Activated naive CD8-positive, alpha-beta T cell treated with anti-CD3 and anti-CD28 coated beads for 36 hours (primary cell): ENCODE data around the gene UBE2L3. TPM values are rescaled to one million over a fixed set of nuclear protein-coding genes. Genes with fewer than 3 reads are reported as not detected.
"Not testable (repeated sequence)": the region's sequence is repeated elsewhere in the genome, so short reads cannot be mapped to it uniquely, and the experiment has no call there.

ENCODE experiments used
- DNase-seq: peaks from one replicate; pipeline ENCODE4 v3.0.0; 2021
- H3K27ac Mint-ChIP-seq: one replicate; pipeline ENCODE4 v1.8.0; 2022; ENCODE audit warnings: mild to moderate bottlenecking, moderate library complexity, mixed read lengths
- H3K27me3 Mint-ChIP-seq: one replicate; pipeline ENCODE4 v1.8.0; 2022; ENCODE audit warnings: mild to moderate bottlenecking, mixed read lengths
- H3K36me3 Mint-ChIP-seq: one replicate; pipeline ENCODE4 v1.8.0; 2021; ENCODE audit warnings: mild to moderate bottlenecking, mixed read lengths
- H3K4me1 Mint-ChIP-seq: one replicate; pipeline ENCODE4 v1.8.0; 2021; ENCODE audit warnings: mixed read lengths
- H3K4me3 Mint-ChIP-seq: one replicate; pipeline ENCODE4 v1.8.0; 2022; ENCODE audit warnings: mild to moderate bottlenecking, moderate library complexity, mixed read lengths
- H3K9me3 Mint-ChIP-seq: one replicate; pipeline ENCODE4 v1.8.0; 2022; ENCODE audit warnings: mixed read lengths
- total RNA-seq, 2 experiments: library from RNA; stranded (reverse); gene quantifications; one replicate each; pipeline ENCODE4 v1.2.3, GENCODE V29; 2021

The UBE2L3 gene
- total RNA-seq, 2 experiments from 2014 or later: 70.0 to 72.9 TPM

DNA sequence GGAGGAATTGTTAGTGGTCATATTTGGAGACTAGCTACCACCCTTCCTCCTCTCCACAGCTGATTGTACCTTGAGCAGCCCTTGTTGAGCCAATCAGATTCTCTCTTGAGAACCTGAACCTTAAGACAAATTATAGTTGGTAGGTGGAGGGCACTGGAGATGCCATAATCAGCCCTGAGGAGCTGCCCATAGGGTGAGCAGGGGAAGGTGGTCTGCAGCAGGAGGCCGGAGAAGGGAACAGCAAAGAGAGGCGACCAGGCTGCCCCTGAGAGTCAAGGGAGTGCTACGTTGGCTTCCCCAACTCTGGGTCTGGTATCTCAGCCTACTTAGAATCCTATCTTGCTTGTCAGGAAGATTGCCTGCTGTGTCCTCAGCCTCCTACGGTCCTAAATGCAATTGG lies 71.8 kb downstream of the UBE2L3 start:
- Mint-ChIP-seq H3K27me3 (no peaks in the 10 kb centered on the region), H3K9me3 (no peaks in the 10 kb centered on the region), H3K4me3 (no peak overlapping the region), H3K27ac (no peak overlapping the region), H3K36me3 (peaks cover 10% of the 10 kb centered on the region), H3K4me1 (peaks cover 19% of the 10 kb centered on the region)
- no peak for DNase-seq

DNA sequence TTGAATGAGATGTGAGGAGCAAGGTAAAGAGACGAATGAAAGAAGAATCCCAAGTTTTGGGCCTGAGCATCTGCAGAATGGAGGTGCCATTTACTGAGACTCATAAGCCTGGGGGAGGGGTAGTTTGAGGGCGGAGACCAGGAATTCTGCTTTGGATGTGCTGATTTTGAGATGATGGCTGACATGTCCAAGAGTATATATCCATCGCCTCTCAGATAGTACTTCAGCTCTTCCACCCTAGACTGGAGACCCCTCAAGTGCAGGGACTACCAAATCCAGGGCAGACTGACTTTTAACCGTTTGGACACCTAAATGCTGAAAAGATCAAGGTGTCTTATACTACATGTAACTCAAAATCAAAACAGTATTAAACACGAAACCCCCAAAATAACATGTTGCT lies 73.3 kb downstream of the UBE2L3 start:
- peaks cover 19% of the 10 kb centered on the region for H3K4me1 Mint-ChIP-seq
- no peaks in the 10 kb centered on the region for H3K9me3 Mint-ChIP-seq
- no peak overlapping the region for H3K4me3 Mint-ChIP-seq
- no peaks in the 10 kb centered on the region for H3K27me3 Mint-ChIP-seq
- H3K36me3 Mint-ChIP-seq: peaks cover 14% of the 10 kb centered on the region
- no peak overlapping the region for H3K27ac Mint-ChIP-seq
- no peak for DNase-seq

GRCh38 chr22:21641417-21641788 lies 73.9 kb downstream of the UBE2L3 start:
- H3K27ac Mint-ChIP-seq: no peak overlapping the region
- H3K36me3 Mint-ChIP-seq: peaks cover 16% of the 10 kb centered on the region
- H3K4me1 Mint-ChIP-seq: peaks cover 23% of the 10 kb centered on the region
- H3K4me3 Mint-ChIP-seq: peak overlapping the region; percentile 77
- no peak for DNase-seq
- H3K27me3 Mint-ChIP-seq: no peaks in the 10 kb centered on the region
- no peaks in the 10 kb centered on the region for H3K9me3 Mint-ChIP-seq

- peak within 1 kb of the TSS; percentile 70 for H3K27ac Mint-ChIP-seq
- H3K9me3 Mint-ChIP-seq: no peaks in the 10 kb centered on the region
- H3K36me3 Mint-ChIP-seq: peaks cover 21% of the 10 kb centered on the region
- peak within 1 kb of the TSS; percentile 77 for H3K4me3 Mint-ChIP-seq
- DNase-seq: peak; percentile 99
- H3K27me3 Mint-ChIP-seq: no peaks in the 10 kb centered on the region
- peaks cover 26% of the 10 kb centered on the region for H3K4me1 Mint-ChIP-seq
These were observed 74.5 kb downstream of the UBE2L3 start, which contains the start of gene SDF2L1 for GRCh38 chr22:21641789-21642583. Gene SDF2L1 (plus strand): TSS chr22:21642302. CDS start chr22:21642337, 35 bp downstream.

GRCh38 chr22:21642584-21643448 lies 75.3 kb downstream of the UBE2L3 start:
- Mint-ChIP-seq H3K9me3 (no peaks in the 10 kb centered on the region), H3K27me3 (no peaks in the 10 kb centered on the region), H3K27ac (peak overlapping the region; percentile 70), H3K4me3 (peak overlapping the region; percentile 77), H3K36me3 (peaks cover 22% of the 10 kb centered on the region), H3K4me1 (peaks cover 26% of the 10 kb centered on the region)
- peak; percentile 66 for DNase-seq

GRCh38 chr22:21643533-21644357 lies 76.2 kb downstream of the UBE2L3 start:
- Mint-ChIP-seq H3K36me3 (peaks cover 26% of the 10 kb centered on the region), H3K27me3 (no peaks in the 10 kb centered on the region), H3K4me1 (peaks cover 26% of the 10 kb centered on the region), H3K4me3 (peak overlapping the region; percentile 77), H3K27ac (peak overlapping the region; percentile 44), H3K9me3 (no peaks in the 10 kb centered on the region)
- no peak for DNase-seq

- peaks cover 31% of the 10 kb centered on the region for H3K4me1 Mint-ChIP-seq
- DNase-seq, H3K27ac Mint-ChIP-seq, H3K4me3 Mint-ChIP-seq, H3K27me3 Mint-ChIP-seq, H3K9me3 Mint-ChIP-seq: not testable (repeated sequence)
- H3K36me3 Mint-ChIP-seq: peaks cover 37% of the 10 kb centered on the region
These were observed 78.0 kb downstream of the UBE2L3 start for GRCh38 chr22:21645513-21645912.

DNA sequence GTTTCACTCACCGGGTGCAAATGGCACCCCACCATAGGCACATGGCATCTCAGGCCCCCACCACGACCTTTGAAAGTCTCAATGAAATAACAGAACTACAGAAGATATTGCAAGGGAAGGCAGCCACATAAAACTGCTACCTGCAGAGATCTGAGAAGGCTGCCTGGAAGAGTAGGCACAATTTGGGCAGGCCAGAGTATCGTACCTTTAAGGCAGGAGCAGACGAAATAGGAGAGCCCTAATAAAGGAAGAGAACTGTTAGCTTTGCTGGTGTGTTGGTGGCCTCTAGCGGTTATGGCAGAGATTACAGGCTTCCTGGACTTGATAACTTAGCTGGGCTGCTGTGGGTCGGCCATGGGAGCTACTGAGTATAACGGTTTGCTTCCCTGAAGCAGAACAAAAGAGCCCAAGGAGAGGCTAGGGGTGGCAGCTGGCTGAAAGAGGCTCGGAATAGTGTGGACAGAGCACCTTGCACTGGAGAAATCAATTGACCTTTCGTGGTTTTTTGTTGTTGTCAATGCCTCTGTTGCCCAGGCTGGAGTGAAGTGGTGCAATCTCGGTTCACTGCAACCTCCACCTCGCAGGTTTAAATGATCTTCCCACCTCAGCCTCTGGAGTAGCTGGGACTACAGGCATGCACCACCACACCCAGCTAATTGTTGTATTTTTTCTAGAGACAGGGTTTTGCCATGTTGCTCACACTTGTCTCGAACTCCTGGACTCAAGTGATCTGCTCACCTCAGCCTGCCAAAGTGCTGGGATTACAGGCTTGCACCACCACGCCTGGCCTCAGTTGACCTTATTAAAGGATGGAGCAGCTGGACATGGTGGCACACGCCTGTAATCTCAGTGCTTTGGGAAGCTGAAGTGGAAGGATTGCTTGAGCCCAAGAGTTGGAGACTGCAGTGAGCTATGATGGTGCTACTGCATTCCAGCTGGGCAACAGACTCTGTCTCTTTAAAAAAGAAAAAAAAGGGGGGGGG lies 79.4 kb downstream of the UBE2L3 start:
- H3K27ac Mint-ChIP-seq: no peak overlapping the region

GRCh38 chr22:21650280-21650679 lies 82.8 kb downstream of the UBE2L3 start:
- H3K4me3 Mint-ChIP-seq: peak overlapping the region; percentile 90
- H3K36me3 Mint-ChIP-seq: peaks cover 29% of the 10 kb centered on the region
- no peaks in the 10 kb centered on the region for H3K9me3 Mint-ChIP-seq
- DNase-seq: no peak
- no peak overlapping the region for H3K27ac Mint-ChIP-seq
- H3K27me3 Mint-ChIP-seq: no peaks in the 10 kb centered on the region
- peaks cover 21% of the 10 kb centered on the region for H3K4me1 Mint-ChIP-seq

More for the DNA sequence above, 79.4 kb downstream of the UBE2L3 start:
- peak; percentile 70 for DNase-seq
- Mint-ChIP-seq H3K9me3 (no peaks in the 10 kb centered on the region), H3K4me1 (peaks cover 34% of the 10 kb centered on the region), H3K36me3 (peaks cover 39% of the 10 kb centered on the region), H3K27me3 (no peaks in the 10 kb centered on the region), H3K4me3 (no peak overlapping the region)

- no peak for DNase-seq
- H3K4me1 Mint-ChIP-seq: peaks cover 21% of the 10 kb centered on the region
- H3K9me3 Mint-ChIP-seq: no peaks in the 10 kb centered on the region
- peak overlapping the region; percentile 90 for H3K4me3 Mint-ChIP-seq
- H3K27ac Mint-ChIP-seq: peak overlapping the region; percentile 88
- peaks cover 29% of the 10 kb centered on the region for H3K36me3 Mint-ChIP-seq
- H3K27me3 Mint-ChIP-seq: no peaks in the 10 kb centered on the region
These were observed 83.5 kb downstream of the UBE2L3 start for GRCh38 chr22:21650823-21651520.

- H3K27ac Mint-ChIP-seq: peak overlapping the region; percentile 88
- no peak for DNase-seq
- peaks cover 27% of the 10 kb centered on the region for H3K36me3 Mint-ChIP-seq
- H3K9me3 Mint-ChIP-seq: no peaks in the 10 kb centered on the region
- H3K4me1 Mint-ChIP-seq: peaks cover 21% of the 10 kb centered on the region
- no peaks in the 10 kb centered on the region for H3K27me3 Mint-ChIP-seq
- peak overlapping the region; percentile 90 for H3K4me3 Mint-ChIP-seq
These were observed 84.1 kb downstream of the UBE2L3 start for GRCh38 chr22:21651521-21652009.

DNA sequence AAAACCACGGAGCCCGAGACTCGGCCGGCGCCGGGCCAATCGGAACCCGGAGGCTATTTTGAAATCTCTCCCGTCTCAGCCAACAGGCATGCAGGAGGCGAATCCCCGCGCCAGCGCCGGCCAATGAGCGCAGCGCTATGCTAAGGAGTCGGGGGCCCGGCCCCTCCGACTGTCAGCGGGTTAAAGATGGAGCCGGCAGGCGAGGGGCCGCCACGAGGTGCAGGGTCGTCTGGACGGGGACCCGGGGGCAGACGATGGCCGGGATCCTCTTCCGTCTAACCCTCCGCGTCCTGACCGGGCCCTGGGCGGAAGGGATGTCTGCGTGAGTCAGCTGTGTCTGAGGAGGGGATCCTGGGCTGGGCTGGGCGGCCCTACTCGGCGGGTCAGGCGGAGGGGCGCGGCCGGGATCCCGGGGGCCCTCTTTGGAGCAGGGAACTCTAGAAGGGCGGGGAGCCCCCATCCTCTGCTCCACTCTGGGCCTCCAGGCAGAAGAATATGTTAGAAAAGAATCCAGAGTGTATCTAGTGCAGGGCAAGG lies 84.6 kb downstream of the UBE2L3 start:
- no peaks in the 10 kb centered on the region for H3K9me3 Mint-ChIP-seq
- H3K27ac Mint-ChIP-seq: peak overlapping the region; percentile 88
- peak overlapping the region; percentile 90 for H3K4me3 Mint-ChIP-seq
- no peaks in the 10 kb centered on the region for H3K27me3 Mint-ChIP-seq
- peak; percentile 90 for DNase-seq
- H3K4me1 Mint-ChIP-seq: peaks cover 26% of the 10 kb centered on the region
- peaks cover 27% of the 10 kb centered on the region for H3K36me3 Mint-ChIP-seq
